ENCODE data around the gene ZNF608. TPM values are rescaled to one million over a fixed set of nuclear protein-coding genes. Genes with fewer than 3 reads are reported as not detected.

The ZNF608 gene
- polyA plus RNA-seq, 10 donors, result 17.5 to 30.4 (median 24.2) TPM

- no peak for DNase-seq
Measured at GRCh38 chr5:124720593-124720992, 25.8 kb downstream of the ZNF608 start.

DNA sequence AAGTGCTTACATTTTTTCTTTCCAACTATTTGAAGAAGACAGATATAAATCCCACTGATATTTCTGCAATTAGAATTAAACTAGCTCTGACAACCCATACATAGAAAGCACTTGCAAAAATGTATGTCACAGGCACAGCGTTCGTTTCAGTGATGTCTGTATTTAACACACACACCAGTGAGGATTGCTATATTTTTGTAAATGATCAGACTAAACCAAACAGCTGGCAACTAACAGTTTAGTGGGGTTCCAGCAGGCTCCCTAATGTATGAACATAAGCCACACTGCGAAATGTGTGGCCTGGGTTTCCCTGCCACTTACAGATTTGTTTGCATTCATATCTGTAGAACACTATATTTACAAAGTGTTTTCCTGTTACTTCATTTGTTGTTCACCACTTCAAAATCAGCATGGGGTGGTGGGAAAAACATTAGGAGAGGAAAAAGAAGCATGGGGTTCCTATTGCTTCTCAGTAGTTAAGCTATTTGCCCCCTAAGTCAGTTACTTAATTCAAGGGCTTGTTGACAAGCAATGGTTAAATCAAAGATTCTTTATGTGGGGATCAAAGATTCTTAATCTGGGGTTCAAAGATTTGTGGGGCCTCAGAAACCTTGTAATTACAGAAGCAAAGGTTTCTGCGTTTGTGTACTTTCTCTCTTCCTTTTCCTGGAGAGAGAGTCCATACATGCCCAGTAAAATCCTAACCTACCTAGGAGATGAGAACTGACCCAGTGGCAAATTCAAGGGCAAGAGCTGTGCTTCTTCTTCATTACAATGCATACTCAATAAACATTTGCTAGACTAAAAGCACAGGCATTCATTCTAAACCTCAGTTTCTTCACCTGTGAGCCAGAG lies 27.1 kb downstream of the ZNF608 start:
- DNase-seq, result no peak

DNA sequence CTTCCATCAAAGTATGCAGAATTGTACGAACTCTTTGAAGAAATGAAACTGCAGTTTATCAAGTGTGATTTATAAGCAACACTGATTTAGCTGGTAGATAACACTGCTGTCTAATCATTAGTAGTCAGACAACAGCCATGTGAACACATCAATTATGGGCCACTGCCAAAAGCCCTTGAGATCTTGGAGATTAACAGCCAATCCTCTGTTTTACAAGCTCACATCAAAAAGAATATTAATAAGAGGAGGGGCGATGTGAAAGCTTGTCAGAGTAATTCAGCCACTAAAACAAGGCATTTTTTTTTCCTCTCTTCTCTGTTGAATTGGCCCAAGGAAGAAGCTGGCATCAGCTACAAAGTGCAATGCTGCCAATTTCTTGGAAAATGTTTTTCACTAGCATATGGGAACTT lies 28.1 kb downstream of the ZNF608 start:
- no peak for DNase-seq

GRCh38 chr5:124716169-124716568 lies 30.3 kb downstream of the ZNF608 start:
- DNase-seq, result no peak

GRCh38 chr5:124714910-124715309 lies 31.5 kb downstream of the ZNF608 start:
- no peak for DNase-seq

- no peak for DNase-seq
Measured at GRCh38 chr5:124713595-124713994, 32.8 kb downstream of the ZNF608 start.

GRCh38 chr5:124712731-124713305 lies 33.6 kb downstream of the ZNF608 start:
- DNase-seq, result no peak

DNA sequence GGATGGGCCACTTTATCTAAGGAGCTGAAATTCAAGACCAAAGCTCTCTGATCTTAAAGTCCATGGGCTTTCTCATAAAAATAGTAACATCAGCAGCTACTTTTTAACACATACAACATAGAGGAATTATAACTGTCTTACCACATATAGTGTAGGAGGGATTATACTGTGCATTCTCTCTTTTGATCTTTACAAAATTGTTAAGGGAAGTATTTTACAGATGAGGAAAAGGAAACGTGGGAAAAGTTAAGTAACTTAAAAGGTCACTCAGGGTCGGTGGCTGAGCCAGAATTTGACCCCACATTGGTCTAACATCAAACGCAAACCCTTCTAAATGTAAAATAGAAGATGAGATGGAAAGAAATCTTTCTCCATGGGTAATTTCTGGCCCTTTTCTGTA lies 38.4 kb downstream of the ZNF608 start:
- no peak for DNase-seq

DNA sequence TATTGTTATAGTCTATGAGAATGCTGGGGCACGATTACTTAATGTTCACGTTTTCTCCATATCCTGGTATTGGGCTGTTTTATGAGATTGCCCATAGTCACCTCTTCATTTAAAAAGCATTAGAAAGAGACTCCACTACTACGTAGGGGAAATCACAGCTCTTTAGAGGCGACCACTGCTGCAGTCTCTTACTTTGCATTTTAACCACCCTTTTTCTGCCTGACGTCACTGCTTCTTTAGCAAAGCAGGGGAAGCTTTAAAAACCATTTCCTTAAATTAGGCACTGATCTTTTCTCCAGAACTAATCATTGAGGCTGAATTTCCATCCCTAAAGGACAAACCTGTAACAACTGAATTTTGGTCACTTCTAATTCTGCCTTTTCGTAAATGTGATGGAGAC lies 38.9 kb downstream of the ZNF608 start:
- peak in 2 of 3 donors; percentile 38 to 63 for DNase-seq

- peak; percentile 84 to 95 (median 89) for DNase-seq
Measured at GRCh38 chr5:124706729-124707361, 39.6 kb downstream of the ZNF608 start.

GRCh38 chr5:124706051-124706450 lies 40.4 kb downstream of the ZNF608 start:
- DNase-seq, result no peak

DNA sequence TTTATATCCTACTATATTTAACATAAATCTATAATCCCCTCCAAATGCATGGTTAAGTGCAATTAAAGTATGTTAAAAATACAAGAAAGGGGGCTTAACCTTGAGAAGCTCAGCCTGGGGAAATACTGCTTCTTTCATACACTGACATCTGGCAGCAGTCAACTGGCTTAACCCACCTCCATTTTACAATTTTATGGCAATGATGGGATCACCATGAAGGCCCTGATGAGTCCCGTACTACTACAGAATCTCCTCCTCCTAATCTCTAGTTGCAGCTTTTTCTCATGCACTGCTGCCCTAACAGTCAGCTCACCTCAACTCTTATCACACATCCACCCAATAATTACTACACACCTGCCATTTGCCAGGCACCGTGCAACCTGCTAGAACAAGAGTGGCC lies 40.9 kb downstream of the ZNF608 start:
- no peak for DNase-seq

- DNase-seq, result no peak
Measured at GRCh38 chr5:124704594-124705284, 41.7 kb downstream of the ZNF608 start.

GRCh38 chr5:124703995-124704394 lies 42.4 kb downstream of the ZNF608 start:
- DNase-seq, result no peak

- DNase-seq, result peak in 1 of 3 donors; percentile 64
Measured at GRCh38 chr5:124702525-124702924, 43.9 kb downstream of the ZNF608 start.

GRCh38 chr5:124701873-124702425 lies 44.5 kb downstream of the ZNF608 start:
- no peak for DNase-seq

- DNase-seq, result no peak
Measured at GRCh38 chr5:124701016-124701415, 45.4 kb downstream of the ZNF608 start.

DNA sequence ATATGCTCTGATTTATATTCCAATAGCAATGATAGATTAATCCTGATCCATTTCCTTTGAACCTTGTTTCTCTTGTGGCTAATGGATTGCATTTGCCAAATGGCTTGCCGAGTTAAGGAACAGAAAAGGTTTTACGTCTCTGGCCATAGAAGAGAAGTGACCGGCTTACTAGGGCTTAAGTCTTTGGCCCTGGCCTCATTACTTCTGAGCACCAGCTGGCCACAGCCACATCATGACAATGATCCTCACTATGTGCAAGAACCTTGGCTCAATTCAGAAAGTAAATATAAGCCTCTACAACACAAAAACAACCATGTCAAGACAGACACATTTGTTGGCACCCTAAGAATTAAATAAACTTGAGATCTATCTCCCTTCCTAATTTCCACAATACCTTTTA lies 46.1 kb downstream of the ZNF608 start:
- DNase-seq, result no peak

- no peak for DNase-seq
Measured at GRCh38 chr5:124698770-124699169, 47.7 kb downstream of the ZNF608 start.

DNA sequence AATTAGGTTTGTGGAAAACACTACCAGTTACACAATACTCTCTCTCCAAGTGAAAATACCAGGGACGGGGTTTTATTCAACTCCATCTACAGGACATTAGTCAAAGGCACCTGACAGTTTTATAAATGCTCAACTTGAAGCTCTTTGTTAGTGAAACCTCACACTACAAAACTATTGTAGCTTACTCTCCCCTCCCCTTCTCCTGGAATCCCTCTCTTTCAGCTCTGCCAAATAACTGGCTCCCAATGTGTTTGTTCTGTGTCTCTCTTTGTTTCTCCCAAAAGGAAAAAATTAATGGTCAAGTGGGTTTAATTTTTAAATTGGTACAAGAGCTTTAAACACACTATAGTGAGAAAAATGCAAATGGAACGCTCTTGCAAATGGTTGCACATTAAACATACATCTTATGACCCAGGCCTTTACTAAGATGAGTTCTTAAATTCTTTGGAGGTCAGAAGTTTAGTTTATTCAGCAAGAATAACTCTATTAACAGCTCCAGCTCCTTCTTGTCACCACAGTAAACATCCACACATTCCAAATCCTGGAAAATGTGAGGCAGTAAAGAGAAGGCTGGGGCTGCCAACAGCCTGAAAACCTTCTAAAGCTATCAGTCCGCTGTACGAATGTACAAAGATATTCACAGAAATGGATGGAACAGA lies 48.4 kb downstream of the ZNF608 start:
- DNase-seq, result peak in 1 of 3 donors; percentile 75

GRCh38 chr5:124697501-124697900 lies 48.9 kb downstream of the ZNF608 start:
- DNase-seq, result peak in 1 of 3 donors; percentile 64

Data from muscle of back (tissue), 11 donors.